GM12801 (cell line): Measurements from ENCODE around the gene PLD3.

ENCODE experiments used
- TF ChIP-seq, protein P1 (sequence below): IDR thresholded peaks from one replicate; pipeline ENCODE4 v1.5.1; 2011; ENCODE audit warnings: control low read depth; ENCODE audit not compliant: insufficient read length; ENCODE audit errors: extremely low read depth

Gene PLD3

DNA sequence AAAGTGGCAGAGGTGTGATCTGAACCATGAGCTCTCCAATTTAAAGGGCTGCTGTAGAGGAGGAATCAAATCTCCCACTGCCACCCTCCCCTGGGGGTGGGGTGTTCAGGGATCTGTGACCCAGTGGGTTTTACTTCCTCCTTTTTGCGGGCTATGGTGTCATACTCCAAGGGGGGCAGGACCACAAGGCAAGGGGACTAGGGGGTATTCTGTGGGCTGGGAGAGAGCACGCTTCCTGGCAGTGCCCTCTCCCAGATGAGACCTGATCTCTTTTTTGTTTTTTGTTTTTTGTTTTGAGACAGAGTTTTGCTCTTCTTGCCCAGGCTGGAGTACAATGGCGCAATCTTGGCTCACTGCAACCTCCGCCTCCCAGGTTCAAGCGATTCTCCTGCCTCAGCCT is 10.3 kb downstream of the PLD3 start:
- TF ChIP-seq, protein P1, sequence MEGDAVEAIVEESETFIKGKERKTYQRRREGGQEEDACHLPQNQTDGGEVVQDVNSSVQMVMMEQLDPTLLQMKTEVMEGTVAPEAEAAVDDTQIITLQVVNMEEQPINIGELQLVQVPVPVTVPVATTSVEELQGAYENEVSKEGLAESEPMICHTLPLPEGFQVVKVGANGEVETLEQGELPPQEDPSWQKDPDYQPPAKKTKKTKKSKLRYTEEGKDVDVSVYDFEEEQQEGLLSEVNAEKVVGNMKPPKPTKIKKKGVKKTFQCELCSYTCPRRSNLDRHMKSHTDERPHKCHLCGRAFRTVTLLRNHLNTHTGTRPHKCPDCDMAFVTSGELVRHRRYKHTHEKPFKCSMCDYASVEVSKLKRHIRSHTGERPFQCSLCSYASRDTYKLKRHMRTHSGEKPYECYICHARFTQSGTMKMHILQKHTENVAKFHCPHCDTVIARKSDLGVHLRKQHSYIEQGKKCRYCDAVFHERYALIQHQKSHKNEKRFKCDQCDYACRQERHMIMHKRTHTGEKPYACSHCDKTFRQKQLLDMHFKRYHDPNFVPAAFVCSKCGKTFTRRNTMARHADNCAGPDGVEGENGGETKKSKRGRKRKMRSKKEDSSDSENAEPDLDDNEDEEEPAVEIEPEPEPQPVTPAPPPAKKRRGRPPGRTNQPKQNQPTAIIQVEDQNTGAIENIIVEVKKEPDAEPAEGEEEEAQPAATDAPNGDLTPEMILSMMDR: no peak

DNA sequence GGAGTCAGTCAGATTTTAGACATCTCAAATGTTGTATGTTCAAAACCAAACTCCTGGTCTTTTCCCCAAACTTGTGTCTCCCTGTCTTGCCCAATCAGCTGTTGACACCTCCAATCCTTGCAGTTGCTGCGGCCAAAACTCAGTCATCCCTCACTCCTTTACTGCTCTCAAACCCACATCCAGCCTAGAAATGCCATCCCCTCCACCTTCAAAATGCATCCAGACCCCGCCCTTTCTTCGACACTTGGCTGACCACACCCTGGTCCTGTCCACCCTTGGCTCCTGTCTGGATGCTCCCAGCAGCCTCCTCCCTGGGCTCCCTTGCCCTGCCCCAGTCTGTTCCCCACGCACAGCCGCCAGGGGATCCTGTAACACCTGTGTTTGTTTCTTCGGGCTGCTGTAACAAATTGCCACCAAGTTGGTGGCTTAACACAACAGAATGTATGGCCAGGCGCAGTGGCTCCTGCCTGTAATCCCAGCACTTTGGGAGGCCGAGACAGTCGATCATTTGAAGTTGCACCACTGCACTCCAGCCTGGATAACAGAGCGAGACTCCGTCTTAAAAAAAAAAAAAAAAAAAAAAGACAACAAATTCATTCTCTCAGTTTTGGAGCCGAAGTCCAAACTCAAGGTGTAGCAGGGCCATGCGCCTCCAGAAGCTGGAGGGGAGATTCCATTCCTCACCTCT is 11.7 kb downstream of the PLD3 start:
- TF ChIP-seq, protein P1: no peak

DNA sequence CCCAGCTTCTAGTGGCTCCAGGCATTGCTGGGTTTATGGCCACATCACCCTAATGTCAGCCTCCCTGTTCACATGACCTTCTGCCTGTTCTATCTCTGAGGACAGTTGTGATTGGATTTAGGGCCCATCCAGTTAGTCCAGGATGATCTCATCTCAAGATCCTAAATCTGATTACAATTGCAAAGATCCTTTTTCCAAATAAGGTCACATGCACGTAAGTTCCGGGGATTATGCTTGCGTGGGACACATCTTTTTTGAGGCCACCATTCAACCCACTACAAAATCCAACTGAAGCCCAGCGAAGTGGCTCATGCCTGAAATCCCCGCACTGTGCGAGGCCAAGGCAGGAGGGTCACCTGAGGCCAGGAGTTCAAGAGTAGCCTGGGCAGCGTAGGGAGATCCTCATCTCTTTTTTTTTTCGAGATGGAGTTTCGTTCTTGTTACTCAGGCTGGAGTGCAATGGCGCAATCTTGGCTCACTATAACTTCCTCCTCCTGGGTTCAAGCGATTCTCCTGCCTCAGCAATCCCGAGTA is 12.3 kb downstream of the PLD3 start:
- TF ChIP-seq, protein P1: no peak

DNA sequence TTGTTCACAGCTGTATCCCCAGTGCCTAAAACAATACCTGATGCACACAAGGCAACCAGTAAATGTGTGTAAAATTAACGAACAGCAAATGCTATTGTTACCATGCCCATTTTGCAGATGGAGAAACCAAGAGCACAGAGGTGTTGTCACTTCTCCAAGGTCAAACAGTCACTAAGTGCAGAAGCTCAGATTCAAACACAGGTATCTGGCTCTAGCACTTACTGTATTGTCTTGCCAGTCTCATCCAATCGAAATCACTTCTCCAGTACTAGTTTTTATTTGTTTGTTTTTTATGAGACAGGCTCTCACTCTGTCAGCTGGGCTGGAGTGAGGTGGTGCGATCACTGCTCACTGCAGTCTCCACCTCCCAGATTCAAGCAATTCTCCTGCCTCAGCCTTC is 13.7 kb downstream of the PLD3 start:
- TF ChIP-seq, protein P1: no peak

DNA sequence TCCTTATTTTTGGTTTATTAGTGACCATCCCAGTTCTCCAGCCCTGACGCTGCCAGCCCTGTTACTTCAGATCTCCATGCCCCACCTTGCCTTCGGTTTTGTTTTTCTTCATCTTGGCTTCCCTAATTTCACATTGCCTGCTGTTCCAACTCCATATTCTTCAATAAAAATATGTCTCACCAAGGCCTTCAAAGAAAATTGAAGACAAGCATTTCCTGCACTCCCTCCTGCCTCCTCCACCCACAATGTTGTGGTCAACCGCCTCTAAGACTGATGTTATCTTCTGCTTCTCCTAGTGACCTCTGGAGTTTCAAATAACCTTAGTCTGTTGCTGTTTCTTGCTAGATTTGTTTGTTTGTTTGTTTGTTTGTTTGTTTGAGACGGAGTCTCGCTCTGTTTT is 14.6 kb downstream of the PLD3 start:
- TF ChIP-seq, protein P1: no peak

DNA sequence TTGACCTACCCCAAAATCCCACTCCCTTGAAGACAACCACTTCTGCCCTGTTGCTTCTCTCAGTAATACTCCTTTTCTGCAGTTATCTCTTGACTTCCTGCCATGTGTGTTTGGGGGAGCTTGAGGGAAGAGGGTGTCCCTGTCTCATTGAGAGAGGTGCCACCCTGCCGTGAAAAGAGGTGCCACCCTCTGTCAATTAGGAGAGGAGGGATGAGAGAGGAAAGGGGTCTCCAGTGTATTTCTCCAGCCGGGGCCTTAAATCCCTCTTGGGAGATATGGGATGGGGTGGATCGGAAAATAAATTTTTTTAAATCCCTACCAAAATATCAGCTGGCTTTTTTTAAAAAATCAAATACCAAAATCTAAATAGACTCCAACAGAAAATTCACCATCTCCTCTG is 16.5 kb downstream of the PLD3 start:
- TF ChIP-seq, protein P1: no peak

DNA sequence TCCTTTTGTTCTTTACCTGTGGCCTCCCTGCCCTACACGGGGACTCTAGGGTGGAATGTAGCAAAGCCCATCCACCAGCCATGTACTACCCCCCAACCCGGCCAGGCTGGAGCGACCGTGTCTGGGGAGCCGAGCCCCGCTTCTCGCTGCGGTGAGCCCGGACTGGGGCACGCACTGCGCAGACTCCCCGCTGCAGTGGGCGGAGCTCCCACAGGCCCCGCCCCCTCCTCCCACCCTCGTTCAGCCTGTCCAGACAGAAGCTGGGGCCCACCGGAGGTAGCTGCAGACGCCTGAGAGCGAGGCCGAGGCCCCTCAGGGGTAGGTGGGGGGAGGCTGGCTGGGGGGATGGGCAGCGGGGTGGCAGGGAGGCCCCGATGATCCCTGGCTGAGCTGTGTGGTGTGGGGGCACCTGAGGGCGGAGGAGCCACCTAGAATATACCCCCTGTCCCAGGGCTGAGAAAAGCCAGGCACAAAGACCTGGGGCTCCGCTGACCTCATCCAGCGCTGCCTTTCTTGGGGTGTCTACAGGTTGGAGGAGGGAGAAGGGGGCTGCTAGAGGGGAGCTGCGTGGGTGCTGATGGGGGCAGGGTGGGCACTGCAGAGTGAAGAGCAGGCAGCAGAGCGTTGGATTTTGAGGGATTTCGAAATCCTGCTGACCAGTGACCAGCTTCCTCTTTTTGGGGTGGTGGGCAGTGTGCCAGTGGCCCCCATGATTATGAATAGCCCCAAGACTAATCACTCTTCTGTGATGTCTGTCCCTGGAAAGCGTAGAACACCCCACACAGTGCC is 17.3 kb downstream of the PLD3 start:
- TF ChIP-seq, protein P1: no peak
